ENCODE measurements around the gene MAP1S.

GRCh38 chr19:17735410-17735809 lies 16.1 kb downstream of the MAP1S start:
- TF ChIP-seq CTCF (IDR thresholded peaks at IDR 0.05; ENCODE audit: control extremely low read depth in 1 of 3, insufficient read depth in 1 of 3, low read depth in 1 of 3, low read length in 3 of 3) (no peak), MAFK (IDR thresholded peaks at IDR 0.05; ENCODE audit: low read depth, low read length) (no peak), RAD21 (IDR thresholded peaks at IDR 0.05 in 1 of 2, conservative IDR thresholded peaks at IDR 0.05 in 1 of 2; ENCODE audit: low read depth in 2 of 2, low read length in 2 of 2) (no peak), SUZ12 (IDR thresholded peaks at IDR 0.05; ENCODE audit: low read length) (no peak), EP300 (IDR thresholded peaks at IDR 0.05; ENCODE audit: borderline replicate concordance in 1 of 2, low read depth in 2 of 2, low read length in 2 of 2) (no peak), CHD2 (IDR thresholded peaks at IDR 0.05; ENCODE audit: low read length) (no peak), GABPA (IDR thresholded peaks at IDR 0.05; ENCODE audit: borderline replicate concordance, insufficient read depth, low read length) (no peak)
